H9 (cell line): ENCODE results near the gene YEATS4. TPM values are rescaled to one million over a fixed set of nuclear protein-coding genes. Genes with fewer than 3 reads are reported as not detected.

Source experiments
- DNase-seq: peaks from one replicate; pipeline ENCODE4 v3.0.0-alpha.2; 2017
- H2AFZ ChIP-seq: one replicate; pipeline ENCODE4 v1.6.1; 2013; ENCODE audit warnings: mild to moderate bottlenecking, low read length, control low read depth, moderate library complexity
- H2AK5ac ChIP-seq: 2 replicates; pipeline ENCODE4 v1.6.1; 2013; ENCODE audit warnings: low read length, control low read depth, mixed read lengths; ENCODE audit not compliant: insufficient read length
- H2BK120ac ChIP-seq: one replicate; pipeline ENCODE4 v1.6.1; 2013; ENCODE audit warnings: low read depth, mild to moderate bottlenecking, low read length, control low read depth, inconsistent platforms; ENCODE audit not compliant: poor library complexity, severe bottlenecking
- H2BK12ac ChIP-seq: 2 replicates; pipeline ENCODE4 v1.6.1; 2013; ENCODE audit warnings: low read length, control low read depth, mixed read lengths, low read depth; ENCODE audit not compliant: insufficient read length
- H2BK15ac ChIP-seq: 2 replicates; pipeline ENCODE4 v1.6.1; 2013; ENCODE audit warnings: low read depth, low read length, control low read depth
- H2BK20ac ChIP-seq: one replicate; pipeline ENCODE4 v1.6.1; 2013; ENCODE audit warnings: low read depth, mild to moderate bottlenecking, low read length, control low read depth, inconsistent platforms; ENCODE audit not compliant: poor library complexity, severe bottlenecking
- H2BK5ac ChIP-seq: 2 replicates; pipeline ENCODE4 v1.6.1; 2013; ENCODE audit warnings: low read length, control low read depth, mixed read lengths; ENCODE audit not compliant: insufficient read length
- H3K14ac ChIP-seq: 2 replicates; pipeline ENCODE4 v1.6.1; 2013; ENCODE audit warnings: low read length, control low read depth; ENCODE audit not compliant: insufficient read depth
- H3K18ac ChIP-seq: 2 replicates; pipeline ENCODE4 v1.6.1; 2013; ENCODE audit warnings: low read depth, mild to moderate bottlenecking, mixed read lengths, low read length, control low read depth; ENCODE audit not compliant: insufficient read length
- H3K23ac ChIP-seq: 2 replicates; pipeline ENCODE4 v1.6.1; 2013; ENCODE audit warnings: low read length, control low read depth, mixed read lengths, low read depth; ENCODE audit not compliant: insufficient read length
- H3K23me2 ChIP-seq: 2 replicates; pipeline ENCODE4 v1.6.1; 2013; ENCODE audit warnings: low read depth, mild to moderate bottlenecking, mixed read lengths, low read length, control low read depth; ENCODE audit not compliant: insufficient read length, poor library complexity, severe bottlenecking
- H3K27ac ChIP-seq: 2 replicates; pipeline ENCODE4 v1.5.1; 2013; ENCODE audit warnings: low read length, control low read depth, mixed read lengths, low read depth; ENCODE audit not compliant: insufficient read length
- H3K27me3 ChIP-seq: 2 replicates; pipeline ENCODE4 v1.6.1; 2013; ENCODE audit warnings: low read length, control low read depth, inconsistent platforms; ENCODE audit not compliant: insufficient read depth
- H3K4ac ChIP-seq: 2 replicates; pipeline ENCODE4 v1.6.1; 2013; ENCODE audit warnings: low read depth, mild to moderate bottlenecking, control low read depth, inconsistent platforms, low read length, moderate library complexity
- H3K4me1 ChIP-seq: 2 replicates; pipeline ENCODE4 v1.6.1; 2013; ENCODE audit warnings: low read length, control low read depth, inconsistent platforms; ENCODE audit not compliant: insufficient read depth
- H3K4me2 ChIP-seq: 2 replicates; pipeline ENCODE4 v1.6.1; 2013; ENCODE audit warnings: low read length, control low read depth, mixed read lengths; ENCODE audit not compliant: insufficient read length, insufficient read depth
- H3K56ac ChIP-seq: 2 replicates; pipeline ENCODE4 v1.6.1; 2013; ENCODE audit warnings: low read depth, mild to moderate bottlenecking, mixed read lengths, low read length, control low read depth; ENCODE audit not compliant: insufficient read length
- H3K79me1 ChIP-seq: 2 replicates; pipeline ENCODE4 v1.6.1; 2013; ENCODE audit warnings: low read depth, mild to moderate bottlenecking, moderate library complexity, low read length, control low read depth, inconsistent platforms; ENCODE audit not compliant: insufficient read depth, poor library complexity, severe bottlenecking
- H3K79me2 ChIP-seq: 2 replicates; pipeline ENCODE4 v1.6.1; 2013; ENCODE audit warnings: low read length, control low read depth, inconsistent platforms; ENCODE audit not compliant: insufficient read depth
- H3K9ac ChIP-seq: 2 replicates; pipeline ENCODE4 v1.6.1; 2013; ENCODE audit warnings: low read length, control low read depth, mixed read lengths; ENCODE audit not compliant: insufficient read length; ENCODE audit errors: extremely low read depth
- H3K9me3 ChIP-seq: one replicate; pipeline ENCODE4 v1.6.1; 2013; ENCODE audit warnings: low read depth, low read length, inconsistent platforms; ENCODE audit not compliant: control insufficient read depth
- H3T11ph ChIP-seq: one replicate; pipeline ENCODE4 v1.6.1; 2013; ENCODE audit warnings: mild to moderate bottlenecking, low read length, control low read depth, inconsistent platforms
- H4K20me1 ChIP-seq: one replicate; pipeline ENCODE4 v1.6.1; 2013; ENCODE audit not compliant: control insufficient read depth, insufficient read length, insufficient read depth
- H4K5ac ChIP-seq: 2 replicates; pipeline ENCODE4 v1.6.1; 2013; ENCODE audit warnings: low read depth, mild to moderate bottlenecking, mixed read lengths, low read length, control low read depth; ENCODE audit not compliant: insufficient read length
- H4K8ac ChIP-seq: replicated peaks from 2 replicates; pipeline ENCODE4 v1.6.1; 2013; ENCODE audit warnings: low read length, control low read depth, mixed read lengths, low read depth; ENCODE audit not compliant: insufficient read length
- H4K91ac ChIP-seq: 2 replicates; pipeline ENCODE4 v1.6.1; 2013; ENCODE audit warnings: low read depth, mild to moderate bottlenecking, moderate library complexity, mixed read lengths, low read length, control low read depth; ENCODE audit not compliant: insufficient read length
- H3K27ac Mint-ChIP-seq, 3 experiments: 2 replicates in 2 of 3; 3 replicates in 1 of 3; pipeline ENCODE4 v1.8.0; 2020 to 2021; ENCODE audit warnings: mixed read lengths in 3 of 3, mild to moderate bottlenecking in 1 of 3, moderate library complexity in 1 of 3
- H3K27me3 Mint-ChIP-seq: 2 replicates; pipeline ENCODE4 v1.8.0; 2021; ENCODE audit warnings: low read depth, mild to moderate bottlenecking, moderate library complexity, mixed read lengths
- H3K36me3 Mint-ChIP-seq, 3 experiments: 2 replicates in 2 of 3; 3 replicates in 1 of 3; pipeline ENCODE4 v1.8.0; 2020 to 2021; ENCODE audit warnings: low read depth in 3 of 3, mixed read lengths in 3 of 3; ENCODE audit not compliant: insufficient read depth in 1 of 3
- H3K4me1 Mint-ChIP-seq, 2 experiments: 2 replicates each; pipeline ENCODE4 v1.8.0; 2020; ENCODE audit warnings: mixed read lengths in 2 of 2
- H3K4me3 Mint-ChIP-seq, 2 experiments: 2 replicates in 1 of 2; 3 replicates in 1 of 2; pipeline ENCODE4 v1.8.0; 2020 to 2021; ENCODE audit warnings: mild to moderate bottlenecking in 2 of 2, mixed read lengths in 2 of 2, moderate library complexity in 1 of 2
- H3K9me3 Mint-ChIP-seq, 2 experiments: 2 replicates in 1 of 2; 3 replicates in 1 of 2; pipeline ENCODE4 v1.8.0; 2020; ENCODE audit warnings: mild to moderate bottlenecking in 2 of 2, mixed read lengths in 2 of 2, moderate library complexity in 1 of 2
- WGBS: extraction: QIAGEN DNeasy Blood & Tissue Kit; methylation state at CpG from one replicate; pipeline ENCODE4 v1.1.7; 2013; ENCODE audit warnings: missing lambda C conversion rate, low lambda C conversion rate, mixed read lengths; ENCODE audit not compliant: insufficient read length; ENCODE audit errors: extremely low coverage; 5-methylcytosine and 5-hydroxymethylcytosine counted together
- total RNA-seq: library from RNA; stranded (reverse); gene quantifications from 2 replicates; pipeline ENCODE4 v1.2.1, GENCODE V29; 2021
- TF ChIP-seq, protein P1 (sequence below): fragments of 200-600 bp; sonication (generic); conservative IDR thresholded peaks from 3 replicates; pipeline ENCODE4 v1.8.0; 2021; ENCODE audit warnings: antibody characterized with exemption, mild to moderate bottlenecking

Gene YEATS4
- total RNA-seq, 1 experiment from 2014 or later = 35.6 TPM

DNA sequence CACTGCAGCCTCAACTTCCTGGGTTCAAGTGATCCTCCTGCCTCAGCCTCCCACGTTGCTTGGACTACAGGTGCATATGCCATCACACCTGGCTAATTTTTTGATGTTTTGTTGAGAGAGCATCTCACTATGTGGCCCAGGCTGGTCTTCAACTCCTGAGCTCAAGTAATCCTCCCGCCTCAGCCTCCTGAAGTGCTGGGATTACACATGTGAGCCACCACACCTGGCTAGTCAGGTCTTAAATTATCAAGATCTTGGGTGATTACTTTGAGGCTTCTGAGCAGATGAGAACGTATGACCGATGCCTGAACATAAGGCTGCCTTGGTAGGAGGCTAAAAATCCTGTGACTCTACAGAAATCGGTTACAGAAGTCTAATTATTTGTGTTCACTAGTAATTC is 57.7 kb downstream of the YEATS4 start:
- no peak overlapping the region for H2BK120ac ChIP-seq
- H2BK5ac ChIP-seq = no peak overlapping the region
- no peak overlapping the region for H2AK5ac ChIP-seq
- no peak overlapping the region for H4K91ac ChIP-seq
- no peaks in the 10 kb centered on the region for H3K4me1 ChIP-seq
- H2BK15ac ChIP-seq = no peak overlapping the region
- H3K79me2 ChIP-seq = no peaks in the 10 kb centered on the region
- H3K4me3 Mint-ChIP-seq = no peak overlapping the region
- H3K9me3 ChIP-seq = no peaks in the 10 kb centered on the region
- H3K4me2 ChIP-seq = no peak overlapping the region
- no peak overlapping the region for H3K9ac ChIP-seq
- no peak overlapping the region for H4K5ac ChIP-seq
- no peak overlapping the region for H3K18ac ChIP-seq
- H3K9me3 Mint-ChIP-seq = no peaks in the 10 kb centered on the region
- H3K79me1 ChIP-seq = no peaks in the 10 kb centered on the region
- TF ChIP-seq, protein P1, sequence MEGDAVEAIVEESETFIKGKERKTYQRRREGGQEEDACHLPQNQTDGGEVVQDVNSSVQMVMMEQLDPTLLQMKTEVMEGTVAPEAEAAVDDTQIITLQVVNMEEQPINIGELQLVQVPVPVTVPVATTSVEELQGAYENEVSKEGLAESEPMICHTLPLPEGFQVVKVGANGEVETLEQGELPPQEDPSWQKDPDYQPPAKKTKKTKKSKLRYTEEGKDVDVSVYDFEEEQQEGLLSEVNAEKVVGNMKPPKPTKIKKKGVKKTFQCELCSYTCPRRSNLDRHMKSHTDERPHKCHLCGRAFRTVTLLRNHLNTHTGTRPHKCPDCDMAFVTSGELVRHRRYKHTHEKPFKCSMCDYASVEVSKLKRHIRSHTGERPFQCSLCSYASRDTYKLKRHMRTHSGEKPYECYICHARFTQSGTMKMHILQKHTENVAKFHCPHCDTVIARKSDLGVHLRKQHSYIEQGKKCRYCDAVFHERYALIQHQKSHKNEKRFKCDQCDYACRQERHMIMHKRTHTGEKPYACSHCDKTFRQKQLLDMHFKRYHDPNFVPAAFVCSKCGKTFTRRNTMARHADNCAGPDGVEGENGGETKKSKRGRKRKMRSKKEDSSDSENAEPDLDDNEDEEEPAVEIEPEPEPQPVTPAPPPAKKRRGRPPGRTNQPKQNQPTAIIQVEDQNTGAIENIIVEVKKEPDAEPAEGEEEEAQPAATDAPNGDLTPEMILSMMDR = no peak
- H2BK12ac ChIP-seq = no peak overlapping the region
- no peak overlapping the region for H3T11ph ChIP-seq
- H3K27ac Mint-ChIP-seq = no peak overlapping the region
- no peak for DNase-seq
- no peaks in the 10 kb centered on the region for H3K27me3 ChIP-seq
- no CpG with 5 or more reads among the region's 5 CpGs for WGBS
- no peaks in the 10 kb centered on the region for H3K27me3 Mint-ChIP-seq
- peaks cover 13 to 15% of the 10 kb centered on the region in 2 experiments for H3K4me1 Mint-ChIP-seq
- no peak overlapping the region for H2AFZ ChIP-seq
- no peak overlapping the region for H2BK20ac ChIP-seq
- no peak overlapping the region for H3K23ac ChIP-seq
- no peak overlapping the region for H3K27ac ChIP-seq
- H4K20me1 ChIP-seq = no peaks in the 10 kb centered on the region
- no peak overlapping the region for H4K8ac ChIP-seq
- no peak overlapping the region for H3K14ac ChIP-seq
- H3K4ac ChIP-seq = no peak overlapping the region
- H3K56ac ChIP-seq = no peak overlapping the region
- peaks cover 0 to 2% (median 0%) of the 10 kb centered on the region in 3 experiments; a peak in 1 of 7 replicates for H3K36me3 Mint-ChIP-seq
- no peaks in the 10 kb centered on the region for H3K23me2 ChIP-seq
